ENCODE results near the gene NOL8.

Gene NOL8

DNA sequence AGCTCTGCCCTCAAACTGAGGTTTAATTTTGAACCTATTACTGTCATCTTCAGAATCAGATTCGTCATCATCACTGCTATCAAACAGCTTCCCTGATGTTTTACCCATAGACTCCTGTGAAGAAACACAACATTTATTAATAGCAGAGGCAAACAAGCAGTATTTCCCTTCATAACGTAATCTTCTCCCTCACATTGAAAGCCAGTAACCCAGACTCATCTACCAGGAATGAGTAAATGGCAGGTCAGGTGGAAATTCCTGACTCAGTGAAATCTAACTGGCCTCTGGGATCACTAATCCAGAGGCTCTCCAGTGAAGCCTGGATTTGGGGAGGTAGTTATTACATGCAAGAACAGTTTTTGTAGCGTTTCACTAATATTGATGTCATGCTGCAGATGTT is 14.6 kb downstream of the NOL8 start:
- peaks cover 57% of the 10 kb centered on the region for H3K36me3 ChIP-seq (replicated peaks)
- no peak for TF ChIP-seq CTCF (IDR thresholded peaks at IDR 0.05; ENCODE audit: low read depth, low read length, missing control alignments)
- no peak overlapping the region for H3K27ac ChIP-seq
- H3K27me3 ChIP-seq (replicated peaks), result no peaks in the 10 kb centered on the region
- DNase-seq, result no peak
- H3K4me3 ChIP-seq (ENCODE audit: low read depth, low read length), result no peak overlapping the region
- in situ Hi-C loops (cut with HindIII; ENCODE audit: low pct_ligation_motif_present, low sequenced_read_pairs), result no loop called here

DNA sequence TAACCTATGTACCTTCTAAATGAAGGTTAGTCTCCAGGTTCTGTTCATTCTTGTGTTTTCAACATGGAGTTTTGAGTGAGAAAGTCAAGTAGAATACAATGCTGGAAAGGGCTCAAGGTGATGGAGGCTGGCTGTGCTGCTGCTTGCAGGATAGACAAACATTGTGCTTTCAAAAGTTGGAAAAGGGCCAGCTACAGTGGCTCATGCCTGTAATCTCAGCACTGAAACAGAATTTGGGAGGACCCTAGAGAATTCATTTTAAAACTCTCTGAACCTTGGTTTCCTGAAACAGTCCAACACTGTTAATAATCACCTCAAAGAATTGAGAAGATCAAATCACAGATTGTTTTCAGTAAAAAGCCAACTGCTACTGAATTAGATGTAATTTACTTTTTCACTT is 16.3 kb downstream of the NOL8 start:
- in situ Hi-C loops (cut with HindIII; ENCODE audit: low pct_ligation_motif_present, low sequenced_read_pairs), result no loop called here
- Histone ChIP-seq H3K27ac (no peak overlapping the region), H3K4me3 (ENCODE audit: low read depth, low read length) (no peak overlapping the region), H3K36me3 (replicated peaks) (peaks cover 71% of the 10 kb centered on the region), H3K27me3 (replicated peaks) (no peaks in the 10 kb centered on the region)
- TF ChIP-seq CTCF (IDR thresholded peaks at IDR 0.05; ENCODE audit: low read depth, low read length, missing control alignments), result no peak
- DNase-seq, result no peak

- H3K27ac ChIP-seq, result no peak overlapping the region
- no peak for TF ChIP-seq CTCF (IDR thresholded peaks at IDR 0.05; ENCODE audit: low read depth, low read length, missing control alignments)
- in situ Hi-C loops (cut with HindIII; ENCODE audit: low pct_ligation_motif_present, low sequenced_read_pairs), result no loop called here
- no peak for DNase-seq
- H3K4me3 ChIP-seq (ENCODE audit: low read depth, low read length), result no peak overlapping the region
- no peaks in the 10 kb centered on the region for H3K27me3 ChIP-seq (replicated peaks)
- peaks cover 69% of the 10 kb centered on the region for H3K36me3 ChIP-seq (replicated peaks)
These were observed 24.2 kb downstream of the NOL8 start for GRCh38 chr9:92300936-92301335.

GRCh38 chr9:92299116-92299515 is 26.0 kb downstream of the NOL8 start:
- no peak overlapping the region for H3K27ac ChIP-seq
- H3K27me3 ChIP-seq (replicated peaks), result no peaks in the 10 kb centered on the region
- no peak for DNase-seq
- H3K36me3 ChIP-seq (replicated peaks), result peaks cover 51% of the 10 kb centered on the region
- H3K4me3 ChIP-seq (ENCODE audit: low read depth, low read length), result no peak overlapping the region
- in situ Hi-C loops (cut with HindIII; ENCODE audit: low pct_ligation_motif_present, low sequenced_read_pairs), result no loop called here
- TF ChIP-seq CTCF (IDR thresholded peaks at IDR 0.05; ENCODE audit: low read depth, low read length, missing control alignments), result no peak

DNA sequence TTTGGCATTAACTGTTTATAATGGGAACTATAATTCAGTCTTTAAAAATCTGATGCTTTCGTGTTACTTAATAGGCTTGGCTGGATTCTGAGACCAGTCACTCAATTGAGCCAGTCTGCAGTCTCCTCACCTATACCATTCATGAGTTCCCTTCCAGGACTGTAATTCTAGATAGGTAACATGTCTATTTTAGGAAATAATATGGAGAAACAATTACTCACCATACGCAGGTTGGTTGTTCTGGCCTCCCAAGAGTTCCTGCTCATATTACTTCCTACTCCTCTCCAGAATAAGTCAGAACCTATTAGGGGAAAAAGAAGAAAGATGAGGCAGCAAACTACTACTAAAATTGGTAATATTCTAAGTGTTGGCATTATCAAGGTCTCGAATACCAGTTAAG is 27.1 kb downstream of the NOL8 start:
- no peak overlapping the region for H3K4me3 ChIP-seq (ENCODE audit: low read depth, low read length)
- H3K27ac ChIP-seq, result no peak overlapping the region
- in situ Hi-C loops (cut with HindIII; ENCODE audit: low pct_ligation_motif_present, low sequenced_read_pairs), result no loop called here
- no peaks in the 10 kb centered on the region for H3K27me3 ChIP-seq (replicated peaks)
- DNase-seq, result no peak
- peaks cover 47% of the 10 kb centered on the region for H3K36me3 ChIP-seq (replicated peaks)
- TF ChIP-seq CTCF (IDR thresholded peaks at IDR 0.05; ENCODE audit: low read depth, low read length, missing control alignments), result no peak

GRCh38 chr9:92297611-92298010 is 27.5 kb downstream of the NOL8 start:
- Histone ChIP-seq H3K27me3 (replicated peaks) (no peaks in the 10 kb centered on the region), H3K4me3 (ENCODE audit: low read depth, low read length) (no peak overlapping the region), H3K27ac (no peak overlapping the region), H3K36me3 (replicated peaks) (peaks cover 42% of the 10 kb centered on the region)
- TF ChIP-seq CTCF (IDR thresholded peaks at IDR 0.05; ENCODE audit: low read depth, low read length, missing control alignments), result no peak
- no peak for DNase-seq
- in situ Hi-C loops (cut with HindIII; ENCODE audit: low pct_ligation_motif_present, low sequenced_read_pairs), result no loop called here
